Activated CD4-positive, alpha-beta memory T cell treated with anti-CD3 and anti-CD28 coated beads for 36 hours (primary cell): Measurements from ENCODE around the gene ZNF384. TPM values are rescaled to one million over a fixed set of nuclear protein-coding genes. Genes with fewer than 3 reads are reported as not detected.
A peak's percentile ranks its signal among the peaks of the same experiment; 100 is the strongest.

ENCODE experiments used
- CTCF ChIA-PET: fragments of 350-600 bp; sonication (Branson Sonifier 250); formaldehyde crosslinking; loops from one replicate; lab custom pipeline; 2021; ENCODE audit warnings: antibody characterized with exemption, inconsistent platforms; lab: Charles Lee
- POLR2A ChIA-PET: fragments of 350-600 bp; sonication (Branson Sonifier 250); formaldehyde crosslinking; loops from one replicate; lab custom pipeline; 2021; ENCODE audit warnings: antibody characterized with exemption; lab: Charles Lee
- DNase-seq: peaks from one replicate; pipeline ENCODE4 v3.0.0-alpha.2; 2020
- H3K27ac Mint-ChIP-seq: one replicate; pipeline ENCODE4 v1.8.0; 2021; ENCODE audit warnings: mixed read lengths
- H3K27me3 Mint-ChIP-seq: one replicate; pipeline ENCODE4 v1.8.0; 2021; ENCODE audit warnings: mixed read lengths
- H3K36me3 Mint-ChIP-seq: one replicate; pipeline ENCODE4 v1.8.0; 2021; ENCODE audit warnings: mixed read lengths
- H3K4me1 Mint-ChIP-seq: one replicate; pipeline ENCODE4 v1.8.0; 2021; ENCODE audit warnings: low read depth, mixed read lengths
- H3K4me3 Mint-ChIP-seq: one replicate; pipeline ENCODE4 v1.8.0; 2021; ENCODE audit warnings: mild to moderate bottlenecking, mixed read lengths
- H3K9me3 Mint-ChIP-seq: one replicate; pipeline ENCODE4 v1.8.0; 2021; ENCODE audit warnings: mixed read lengths
- intact Hi-C: fragments of 100-400 bp; cut with micrococcal nuclease; formaldehyde crosslinking; loops from one replicate; pipeline ENCODE4 v1.15.1; 2023
- total RNA-seq, 2 experiments: library from RNA; stranded (reverse); gene quantifications; one replicate each; pipeline ENCODE4 v1.2.3, GENCODE V29; 2021

ZNF384 gene
- total RNA-seq: 10 to 100 TPM; 55.3 to 56.3 TPM

DNA sequence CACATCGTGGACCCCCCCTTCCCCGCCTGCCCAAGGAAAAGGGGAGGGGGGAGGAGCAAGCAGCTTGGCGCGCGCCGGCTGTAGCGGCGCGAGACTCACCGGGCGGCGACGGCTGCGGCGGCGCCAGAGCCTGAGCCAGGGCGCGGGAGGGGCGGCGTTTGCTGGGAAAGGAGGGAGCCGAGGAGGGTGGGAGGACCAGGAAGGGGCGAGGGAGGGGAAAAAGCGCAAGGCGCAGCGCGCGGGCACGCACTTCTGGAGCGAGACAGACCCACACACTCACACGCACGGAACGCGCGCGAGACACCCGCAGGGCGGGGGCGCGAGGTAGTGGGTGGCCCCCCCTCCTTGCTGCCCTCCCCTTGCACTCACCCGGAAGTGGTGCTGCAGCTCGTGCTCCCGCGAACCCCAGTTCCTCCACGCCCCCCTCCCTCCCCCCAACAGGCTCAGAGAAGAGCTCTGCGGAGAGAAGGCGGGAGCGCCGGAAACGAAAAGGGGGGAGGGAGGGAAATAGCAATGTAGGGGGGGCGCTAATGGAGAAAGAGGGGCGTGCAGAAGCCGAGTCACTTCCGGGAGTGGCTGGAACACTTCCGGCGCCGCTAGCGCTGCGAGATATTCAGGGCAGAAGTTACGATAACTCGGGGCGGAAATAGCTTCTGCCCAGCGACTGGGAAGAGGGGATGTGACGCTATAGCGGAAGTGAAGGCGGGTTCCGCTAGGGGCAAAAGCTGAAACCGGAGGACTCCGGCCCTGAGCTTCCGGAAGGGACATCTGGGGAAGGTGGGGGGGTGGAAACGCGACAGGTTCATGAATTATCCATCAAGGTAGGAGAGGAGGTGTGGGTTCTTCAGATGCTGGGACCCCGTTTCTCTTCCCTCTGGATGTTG lies at the start of gene ZNF384:
Gene ZNF384 (minus strand): TSS at position 377 of the 884 bp plus-strand sequence. CDS start 9,855 bp downstream, outside the sequence.
- intact Hi-C loops: loop anchor here (1.0 to 10.0 kb wide), 9 partner anchors 26 to 264 kb away; partner anchors contain the start of genes CDCA3, CHD4, COPS7A and ING4
- Mint-ChIP-seq H3K4me3 (peak within 1 kb of the TSS; percentile 92), H3K36me3 (peaks cover 13% of the 10 kb centered on the region), H3K27ac (peak within 1 kb of the TSS; percentile 97), H3K27me3 (no peaks in the 10 kb centered on the region), H3K9me3 (no peaks in the 10 kb centered on the region), H3K4me1 (peaks cover 44% of the 10 kb centered on the region)
- CTCF ChIA-PET: interaction anchor here (0.6 to 2.3 kb wide), 25 partner anchors 8 to 202 kb away, joined by 3 to 15 read pairs (median 4); partner anchors contain the start of genes CD4, COPS7A, LAG3 and MLF2
- POLR2A ChIA-PET: interaction anchor here (0.7 to 2.3 kb wide), 21 partner anchors 10 to 255 kb away, joined by 3 to 53 read pairs (median 4); partner anchors contain the start of genes C12orf57, CD4, CDCA3 and COPS7A
- peak; percentile 97 for DNase-seq

DNA sequence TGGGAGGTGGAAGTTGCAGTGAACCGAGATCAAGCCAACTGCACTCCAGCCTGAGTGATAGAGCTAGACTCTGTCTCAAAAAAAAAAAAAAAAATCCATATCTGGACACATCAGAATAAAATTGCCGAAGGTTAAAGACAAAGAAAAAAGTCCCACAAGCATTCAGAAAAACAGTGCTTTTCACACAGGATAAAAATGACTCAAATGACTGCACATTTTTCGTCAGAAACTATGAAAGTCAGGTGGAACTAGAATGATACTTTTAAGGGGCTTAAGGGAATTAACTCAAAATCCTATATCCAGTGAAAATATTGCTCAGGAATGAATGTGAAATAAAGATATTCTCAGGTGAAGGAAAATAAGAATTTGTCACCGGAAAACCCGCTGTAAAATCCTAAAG lies 47.6 kb upstream of the ZNF384 start:
- Mint-ChIP-seq H3K4me3 (no peak overlapping the region), H3K36me3 (peaks cover 3% of the 10 kb centered on the region), H3K9me3 (no peaks in the 10 kb centered on the region), H3K27me3 (no peaks in the 10 kb centered on the region), H3K4me1 (peaks cover 4% of the 10 kb centered on the region), H3K27ac (no peak overlapping the region)
- DNase-seq: no peak
- ChIA-PET CTCF (interaction anchor here (0.7 to 1.8 kb wide), 2 partner anchors 47 to 88 kb away, joined by 3 read pairs; no protein-coding TSS in a partner anchor), POLR2A (no interaction called here)
- intact Hi-C loops: no loop called here

DNA sequence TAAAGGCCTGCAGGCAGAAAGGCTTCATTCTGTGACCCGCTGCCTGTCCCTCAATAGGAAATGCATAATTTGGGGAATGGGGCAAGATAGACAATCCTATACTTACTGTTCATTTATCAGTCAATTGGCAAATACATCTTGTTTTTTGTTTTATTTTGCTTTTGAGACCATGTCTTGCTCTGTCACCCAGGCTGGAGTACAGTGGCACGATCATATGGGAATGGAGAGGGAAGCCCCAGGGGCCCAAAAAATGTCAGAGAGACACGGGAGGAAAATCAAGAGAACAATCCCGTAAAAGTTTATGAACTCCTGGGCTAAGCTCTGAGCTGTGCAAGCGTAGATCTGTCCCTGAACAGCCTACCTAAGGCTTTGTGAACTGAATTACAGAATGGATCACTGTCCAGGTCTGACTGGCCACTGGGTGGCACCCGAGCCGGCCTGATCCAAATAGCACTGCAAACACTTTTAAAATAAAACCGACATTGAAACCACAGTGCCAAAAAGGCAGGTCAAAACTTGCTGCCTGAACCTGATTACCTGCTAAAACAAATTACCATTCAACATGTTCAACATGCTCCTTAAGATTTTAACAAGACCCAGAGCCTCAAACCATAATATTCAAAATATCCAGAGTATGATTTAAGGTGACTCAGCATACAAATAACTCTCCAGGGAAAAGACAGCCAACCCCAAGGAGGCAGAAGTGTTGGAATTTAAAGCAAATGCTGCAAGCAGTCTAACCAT lies 46.4 kb upstream of the ZNF384 start:
- Mint-ChIP-seq H3K27ac (no peak overlapping the region), H3K36me3 (peaks cover 10% of the 10 kb centered on the region), H3K9me3 (no peaks in the 10 kb centered on the region), H3K4me3 (no peak overlapping the region), H3K4me1 (peaks cover 4% of the 10 kb centered on the region), H3K27me3 (no peaks in the 10 kb centered on the region)
- intact Hi-C loops: loop anchor here (1.0 kb wide), 1 partner anchor 90 kb away; no protein-coding TSS in a partner anchor
- DNase-seq: peak; percentile 66
- ChIA-PET CTCF (interaction anchor here (1.1 to 1.3 kb wide), 2 partner anchors 31 to 93 kb away, joined by 3 read pairs; partner anchors contain the start of gene P3H3), POLR2A (interaction anchor here (1.0 kb wide), 1 partner anchor 12 kb away, joined by 3 read pairs; the partner anchor contains the start of gene COPS7A)

DNA sequence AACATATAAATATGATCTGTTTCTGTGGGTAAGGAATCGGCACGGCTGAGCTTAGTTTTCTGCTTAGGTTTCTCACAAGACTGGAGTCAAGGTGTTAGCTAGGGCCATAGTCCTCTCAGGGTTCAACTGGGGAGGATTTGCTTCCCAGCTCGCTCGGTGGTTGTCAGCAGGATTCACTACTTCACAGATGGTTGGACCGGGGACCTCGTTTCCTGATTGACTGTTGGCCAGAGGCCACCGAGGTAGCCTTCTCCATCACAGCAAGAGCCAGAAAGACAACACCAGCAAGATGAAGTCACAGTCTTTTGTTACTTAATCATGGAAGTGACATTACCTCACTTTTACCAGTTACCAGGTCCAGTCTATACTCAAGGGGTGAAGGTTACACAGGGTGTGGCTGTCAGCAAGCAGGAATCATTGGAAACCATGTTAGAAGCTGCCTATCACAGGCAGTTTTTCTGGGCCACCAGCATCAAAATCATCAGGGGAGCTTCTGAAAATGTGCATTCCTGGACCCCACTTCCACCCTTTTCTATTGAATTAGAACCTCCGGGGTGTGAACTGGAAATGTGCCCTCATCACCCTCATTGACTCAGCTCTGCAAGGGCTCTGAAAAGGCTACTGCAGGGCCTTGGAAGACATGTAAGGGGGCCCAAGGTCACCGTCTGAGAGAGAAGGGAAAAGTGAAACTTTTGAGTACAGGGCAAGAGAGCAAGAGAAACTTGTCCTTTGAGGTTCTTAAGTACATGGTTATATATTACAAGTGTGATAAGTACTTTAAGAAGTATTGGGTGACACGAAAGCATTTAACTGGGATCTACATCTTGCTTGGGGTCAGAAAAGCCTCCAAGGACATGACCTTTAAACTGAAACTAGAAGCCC lies 45.6 kb upstream of the ZNF384 start:
- peaks cover 4% of the 10 kb centered on the region for H3K4me1 Mint-ChIP-seq
- peaks cover 16% of the 10 kb centered on the region for H3K36me3 Mint-ChIP-seq
- CTCF ChIA-PET: interaction anchor here (0.7 to 1.5 kb wide), 7 partner anchors 18 to 139 kb away, joined by 3 to 8 read pairs (median 3); partner anchors contain the start of genes MLF2, P3H3 and SPSB2
- H3K27me3 Mint-ChIP-seq: no peaks in the 10 kb centered on the region
- no peak overlapping the region for H3K4me3 Mint-ChIP-seq
- DNase-seq: no peak
- POLR2A ChIA-PET: interaction anchor here (1.0 kb wide), 1 partner anchor 11 kb away, joined by 3 read pairs; the partner anchor contains the start of gene COPS7A
- intact Hi-C loops: loop anchor here (1.0 kb wide), 1 partner anchor 91 kb away; no protein-coding TSS in a partner anchor
- no peak overlapping the region for H3K27ac Mint-ChIP-seq
- no peaks in the 10 kb centered on the region for H3K9me3 Mint-ChIP-seq

DNA sequence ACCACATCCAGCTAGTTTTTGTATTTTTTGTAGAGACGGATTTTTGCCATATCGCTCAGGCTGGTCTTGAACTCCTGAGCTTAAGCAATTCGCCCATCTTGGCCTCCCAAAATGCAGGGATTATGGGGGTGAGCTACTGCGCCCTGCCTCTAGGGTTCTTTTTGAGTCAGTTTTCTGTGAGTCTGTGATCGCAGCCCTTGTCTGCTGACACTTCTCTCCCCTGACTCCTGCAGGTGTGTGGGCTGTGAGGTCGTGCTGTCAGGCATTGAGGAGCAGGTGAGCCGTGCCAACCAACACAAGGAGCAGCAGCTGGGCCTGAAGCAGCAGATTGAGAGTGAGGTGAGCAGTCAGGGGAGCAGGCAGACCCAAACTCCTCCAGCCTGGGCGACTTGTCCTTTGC lies 41.0 kb upstream of the ZNF384 start:
- ChIA-PET CTCF (no interaction called here), POLR2A (no interaction called here)
- intact Hi-C loops: no loop called here
- H3K4me3 Mint-ChIP-seq: no peak overlapping the region
- no peak overlapping the region for H3K27ac Mint-ChIP-seq
- H3K27me3 Mint-ChIP-seq: no peaks in the 10 kb centered on the region
- peaks cover 9% of the 10 kb centered on the region for H3K4me1 Mint-ChIP-seq
- DNase-seq: no peak
- H3K9me3 Mint-ChIP-seq: no peaks in the 10 kb centered on the region
- peaks cover 28% of the 10 kb centered on the region for H3K36me3 Mint-ChIP-seq

DNA sequence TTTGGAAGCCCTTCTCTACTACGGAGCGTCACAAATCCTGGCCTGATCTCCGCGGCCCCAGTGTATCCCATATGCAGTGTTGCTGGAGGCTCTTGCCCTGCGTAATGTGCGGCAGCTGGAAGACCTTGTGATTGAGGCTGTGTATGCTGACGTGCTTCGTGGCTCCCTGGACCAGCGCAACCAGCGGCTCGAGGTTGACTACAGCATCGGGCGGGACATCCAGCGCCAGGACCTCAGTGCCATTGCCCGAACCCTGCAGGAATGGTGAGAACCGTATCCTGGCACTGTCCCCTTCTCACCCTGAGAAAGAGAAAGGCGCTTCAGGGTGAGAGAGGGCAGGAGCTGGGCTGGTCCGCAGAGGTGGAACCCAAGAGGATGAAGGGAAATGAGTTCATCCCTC lies 40.0 kb upstream of the ZNF384 start:
- no peak for DNase-seq
- intact Hi-C loops: no loop called here
- Mint-ChIP-seq H3K27me3 (no peaks in the 10 kb centered on the region), H3K27ac (no peak overlapping the region), H3K9me3 (no peaks in the 10 kb centered on the region), H3K36me3 (peaks cover 27% of the 10 kb centered on the region), H3K4me3 (no peak overlapping the region), H3K4me1 (peaks cover 18% of the 10 kb centered on the region)
- CTCF ChIA-PET: no interaction called here
- POLR2A ChIA-PET: no interaction called here

DNA sequence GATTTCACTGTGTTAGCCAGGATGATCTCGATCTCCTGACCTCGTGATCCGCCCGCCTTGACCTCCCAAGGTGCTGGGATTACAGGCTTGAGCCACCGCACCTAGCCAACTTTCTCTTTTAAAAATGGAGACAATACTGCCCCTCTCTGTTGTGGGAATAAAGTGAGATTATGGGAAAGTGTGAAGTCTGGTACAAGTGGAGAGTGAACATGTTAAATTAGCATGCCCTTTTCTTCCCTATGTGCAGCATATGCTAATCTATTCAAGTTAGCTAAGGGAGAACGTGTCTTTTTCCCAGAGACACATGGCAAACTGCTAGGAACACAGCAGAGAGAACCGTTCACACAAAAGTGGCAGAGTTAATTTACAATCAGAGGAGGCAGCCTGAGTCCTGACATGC lies 36.2 kb upstream of the ZNF384 start:
- intact Hi-C loops: loop anchor here (2.0 kb wide), 1 partner anchor 63 kb away; the partner anchor contains the start of gene CD4
- POLR2A ChIA-PET: no interaction called here
- Mint-ChIP-seq H3K27ac (peak overlapping the region; percentile 14), H3K9me3 (no peaks in the 10 kb centered on the region), H3K27me3 (no peaks in the 10 kb centered on the region), H3K4me1 (peaks cover 25% of the 10 kb centered on the region), H3K36me3 (peaks cover 18% of the 10 kb centered on the region), H3K4me3 (peak overlapping the region; percentile 83)
- no peak for DNase-seq
- CTCF ChIA-PET: interaction anchor here (1.7 to 3.5 kb wide), 4 partner anchors 26 to 107 kb away, joined by 3 to 34 read pairs (median 10); partner anchors contain the start of genes MLF2 and ZNF384

DNA sequence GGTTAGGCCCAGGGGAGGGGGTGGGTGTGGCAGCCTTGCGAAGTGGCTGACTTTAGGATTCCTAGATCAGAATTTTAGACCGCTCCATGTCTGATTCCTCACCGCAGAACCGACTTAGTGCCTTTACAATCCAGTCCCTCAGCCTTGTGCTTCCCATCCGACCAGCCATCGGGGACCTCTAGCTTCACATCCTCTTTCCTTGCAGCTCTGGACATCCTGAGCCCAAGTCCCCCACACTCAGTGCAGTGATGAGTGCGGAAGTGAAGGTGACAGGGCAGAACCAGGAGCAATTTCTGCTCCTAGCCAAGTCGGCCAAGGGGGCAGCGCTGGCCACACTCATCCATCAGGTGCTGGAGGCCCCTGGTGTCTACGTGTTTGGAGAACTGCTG lies 35.2 kb upstream of the ZNF384 start:
- ChIA-PET CTCF (interaction anchor here (0.9 to 3.5 kb wide), 18 partner anchors 9 to 167 kb away, joined by 3 to 34 read pairs (median 6); partner anchors contain the start of genes CD4, LAG3, MLF2 and SPSB2), POLR2A (interaction anchor here (0.7 to 2.0 kb wide), 15 partner anchors 11 to 219 kb away, joined by 3 to 53 read pairs (median 5); partner anchors contain the start of genes C12orf57, CD4, CDCA3 and GAPDH)
- H3K36me3 Mint-ChIP-seq: peaks cover 9% of the 10 kb centered on the region
- H3K4me1 Mint-ChIP-seq: peaks cover 25% of the 10 kb centered on the region
- peak overlapping the region; percentile 84 for H3K27ac Mint-ChIP-seq
- DNase-seq: peak; percentile 53
- H3K27me3 Mint-ChIP-seq: no peaks in the 10 kb centered on the region
- no peaks in the 10 kb centered on the region for H3K9me3 Mint-ChIP-seq
- intact Hi-C loops: loop anchor here (1.0 to 2.0 kb wide), 7 partner anchors 19 to 128 kb away; partner anchors contain the start of genes CD4, ING4, USP5 and ZNF384
- H3K4me3 Mint-ChIP-seq: peak overlapping the region; percentile 83

DNA sequence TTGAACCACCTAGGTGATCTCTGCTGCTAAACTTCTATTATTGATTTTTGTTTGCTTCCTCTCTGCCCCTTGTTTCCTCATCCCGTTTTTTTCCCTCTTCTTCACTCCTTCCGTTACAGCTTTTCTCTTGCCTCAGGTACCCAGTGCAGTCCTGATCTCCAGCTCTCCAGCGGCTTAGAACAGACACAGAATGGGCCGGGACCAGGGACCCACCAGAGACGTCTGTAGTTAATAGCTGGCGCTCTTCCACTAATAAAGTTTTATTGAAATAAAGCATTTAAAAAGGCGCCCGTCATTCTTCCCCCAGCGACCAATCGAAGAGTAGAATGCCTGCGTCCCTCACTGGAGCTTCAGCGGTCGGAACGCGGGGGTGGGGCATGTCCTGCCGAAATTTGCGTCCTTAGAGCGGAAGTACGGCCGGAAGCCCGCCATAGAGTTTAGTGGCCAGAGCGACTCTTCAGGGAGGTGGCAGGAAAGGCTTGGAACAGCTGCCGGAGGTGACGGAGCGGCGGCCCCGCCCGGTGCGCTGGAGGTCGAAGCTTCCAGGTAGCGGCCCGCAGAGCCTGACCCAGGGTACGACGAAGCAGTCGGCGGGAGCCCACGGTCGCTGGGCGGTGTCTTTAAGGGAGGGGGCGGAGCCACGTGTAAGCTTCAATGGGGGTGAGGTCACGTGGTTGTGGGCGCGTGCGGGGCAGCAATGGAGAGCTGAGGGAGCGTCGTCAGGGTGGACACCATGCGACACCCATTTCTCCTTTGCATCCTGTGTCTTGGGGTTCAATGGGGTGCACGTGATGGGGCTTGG lies 34.6 kb upstream of the ZNF384 start, which contains the start of gene COPS7A:
Gene COPS7A (plus strand): TSS at position 440 of the 802 bp plus-strand sequence. CDS start 611 bp downstream, outside the sequence.
- CTCF ChIA-PET: interaction anchor here (0.9 to 3.5 kb wide), 20 partner anchors 9 to 182 kb away, joined by 3 to 34 read pairs (median 4); partner anchors contain the start of genes CD4, LAG3, MLF2 and SPSB2
- H3K4me3 Mint-ChIP-seq: peak within 1 kb of the TSS; percentile 83
- no peaks in the 10 kb centered on the region for H3K27me3 Mint-ChIP-seq
- DNase-seq: peak; percentile 99
- intact Hi-C loops: loop anchor here (1.0 to 2.0 kb wide), 7 partner anchors 19 to 128 kb away; partner anchors contain the start of genes CD4, ING4, USP5 and ZNF384
- no peaks in the 10 kb centered on the region for H3K9me3 Mint-ChIP-seq
- H3K27ac Mint-ChIP-seq: peak within 1 kb of the TSS; percentile 84
- peaks cover 25% of the 10 kb centered on the region for H3K4me1 Mint-ChIP-seq
- POLR2A ChIA-PET: interaction anchor here (0.7 to 2.0 kb wide), 19 partner anchors 9 to 220 kb away, joined by 3 to 53 read pairs (median 5); partner anchors contain the start of genes C12orf57, CD4, CDCA3 and GAPDH
- peaks cover 7% of the 10 kb centered on the region for H3K36me3 Mint-ChIP-seq
